ENCODE measurements around the gene SMYD2. TPM values are rescaled to one million over a fixed set of nuclear protein-coding genes. Genes with fewer than 3 reads are reported as not detected.

The SMYD2 gene
- total RNA-seq, 2 experiments from 2014 or later: 31.1 to 32.8 TPM

GRCh38 chr1:214324896-214325800, 44.2 kb downstream of the SMYD2 start:
- peaks cover 5% of the 10 kb centered on the region for H3K36me3 Mint-ChIP-seq
- CTCF ChIA-PET: interaction anchor here (1.4 to 11.5 kb wide), 5 partner anchors 8 to 259 kb away, joined by 5 to 491 read pairs (median 27); no protein-coding TSS in a partner anchor
- DNase-seq: no peak
- no peaks in the 10 kb centered on the region for H3K9me3 Mint-ChIP-seq
- no peak overlapping the region for H3K4me3 Mint-ChIP-seq
- peaks cover 4% of the 10 kb centered on the region for H3K4me1 Mint-ChIP-seq (ENCODE audit: low read depth)
- H3K27me3 Mint-ChIP-seq: no peaks in the 10 kb centered on the region
- intact Hi-C loops (cut with micrococcal nuclease): loop anchor here (10.0 kb wide), 1 partner anchor 950 kb away; no protein-coding TSS in a partner anchor
- peak overlapping the region; percentile 23 for H3K27ac Mint-ChIP-seq
- POLR2A ChIA-PET: interaction anchor here (0.6 kb wide), 1 partner anchor 199 kb away, joined by 5 read pairs; no protein-coding TSS in a partner anchor

DNA sequence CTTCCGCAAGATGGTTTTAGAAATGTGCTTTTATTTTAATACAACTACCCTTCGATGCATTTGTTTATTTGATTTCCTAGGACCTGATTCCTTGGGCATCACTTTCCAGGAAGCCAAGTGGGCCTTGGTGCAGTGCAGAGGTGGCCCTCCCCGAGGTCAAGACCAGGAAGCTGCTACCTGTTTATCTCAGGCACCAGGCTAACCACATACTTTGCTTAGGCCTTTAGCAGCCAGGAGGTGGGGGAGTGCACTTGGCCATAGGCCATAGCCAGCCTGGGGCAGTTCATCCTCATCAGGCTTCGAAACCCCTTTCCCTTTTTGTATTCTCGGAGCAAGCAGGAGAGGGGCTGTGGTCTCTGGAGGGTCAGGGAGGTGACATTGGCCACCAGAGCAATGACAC, 45.4 kb downstream of the SMYD2 start:
- intact Hi-C loops (cut with micrococcal nuclease): loop anchor here (10.0 kb wide), 1 partner anchor 952 kb away; no protein-coding TSS in a partner anchor
- Mint-ChIP-seq H3K4me1 (ENCODE audit: low read depth) (peaks cover 4% of the 10 kb centered on the region), H3K27ac (no peak overlapping the region), H3K27me3 (no peaks in the 10 kb centered on the region), H3K36me3 (peaks cover 5% of the 10 kb centered on the region), H3K9me3 (no peaks in the 10 kb centered on the region), H3K4me3 (no peak overlapping the region)
- POLR2A ChIA-PET: no interaction called here
- DNase-seq: no peak
- CTCF ChIA-PET: interaction anchor here (1.4 to 11.5 kb wide), 6 partner anchors 9 to 258 kb away, joined by 3 to 491 read pairs (median 114); no protein-coding TSS in a partner anchor

DNA sequence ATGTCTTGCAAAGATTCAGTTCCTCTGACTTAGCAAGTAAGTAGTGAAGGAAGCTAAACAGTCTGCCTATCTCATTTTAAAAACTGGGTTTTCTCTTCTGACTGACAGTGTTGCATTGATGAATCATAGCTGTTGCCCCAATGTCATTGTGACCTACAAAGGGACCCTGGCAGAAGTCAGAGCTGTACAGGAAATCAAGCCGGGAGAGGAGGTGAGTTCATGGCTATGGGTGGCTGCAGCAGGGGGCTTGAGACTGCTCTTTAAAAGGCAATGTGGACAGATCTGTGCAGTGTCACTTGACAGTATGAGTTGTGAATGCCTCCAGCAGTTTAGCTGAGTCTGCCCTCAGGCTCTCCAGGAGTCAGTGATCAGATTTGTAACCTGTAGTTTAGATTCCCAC, 46.6 kb downstream of the SMYD2 start:
- H3K27me3 Mint-ChIP-seq: no peaks in the 10 kb centered on the region
- no peak overlapping the region for H3K27ac Mint-ChIP-seq
- no peaks in the 10 kb centered on the region for H3K9me3 Mint-ChIP-seq
- H3K4me3 Mint-ChIP-seq: no peak overlapping the region
- intact Hi-C loops (cut with micrococcal nuclease): loop anchor here (10.0 kb wide), 1 partner anchor 953 kb away; no protein-coding TSS in a partner anchor
- H3K4me1 Mint-ChIP-seq (ENCODE audit: low read depth): no peaks in the 10 kb centered on the region
- no peak for DNase-seq
- peaks cover 4% of the 10 kb centered on the region for H3K36me3 Mint-ChIP-seq
- POLR2A ChIA-PET: interaction anchor here (1.4 kb wide), 1 partner anchor 66 kb away, joined by 4 read pairs; no protein-coding TSS in a partner anchor
- CTCF ChIA-PET: interaction anchor here (1.0 to 11.5 kb wide), 13 partner anchors 8 to 312 kb away, joined by 3 to 491 read pairs (median 16); partner anchors contain the start of gene SMYD2

DNA sequence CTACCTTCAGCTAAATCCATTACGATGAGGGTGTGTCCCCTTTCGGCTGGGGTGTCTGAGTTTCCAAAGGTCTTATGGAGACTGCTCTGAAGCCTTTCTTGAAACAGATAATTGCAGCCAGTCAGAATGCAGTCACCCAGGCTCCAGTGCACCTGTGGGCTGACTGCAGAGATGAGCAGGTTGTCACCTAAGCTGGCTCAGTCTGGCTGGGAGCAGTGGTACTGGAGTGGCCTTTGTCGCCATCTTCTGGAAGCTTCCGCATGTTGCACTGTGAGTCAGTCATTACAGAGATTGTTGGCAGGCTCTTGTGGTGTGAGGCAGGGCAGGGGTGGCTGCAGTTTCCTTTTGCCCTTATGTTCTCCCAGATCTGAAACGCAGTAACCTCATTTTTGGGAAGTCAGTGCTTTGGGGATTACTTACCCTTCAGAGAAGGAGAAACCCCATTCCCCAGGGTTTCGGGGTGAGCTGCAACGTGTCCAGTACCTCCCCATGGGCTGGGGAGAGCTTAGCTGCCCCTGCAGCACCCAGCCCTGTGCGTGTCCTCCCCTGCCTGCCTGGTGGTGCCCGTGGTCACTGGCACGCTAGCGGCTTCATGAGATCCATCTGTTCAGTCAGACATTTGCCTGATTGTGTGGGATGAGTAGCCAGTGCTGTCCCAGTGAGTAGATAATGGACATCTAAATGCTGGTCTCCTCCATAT, 48.0 kb downstream of the SMYD2 start:
- POLR2A ChIA-PET: interaction anchor here (1.3 to 1.4 kb wide), 3 partner anchors 48 to 115 kb away, joined by 3 to 4 read pairs (median 4); partner anchors contain the start of gene SMYD2
- H3K27ac Mint-ChIP-seq: no peak overlapping the region
- intact Hi-C loops (cut with micrococcal nuclease): loop anchor here (1.0 to 10.0 kb wide), 4 partner anchors 68 to 1084 kb away; no protein-coding TSS in a partner anchor
- no peaks in the 10 kb centered on the region for H3K27me3 Mint-ChIP-seq
- peak; percentile 88 for DNase-seq
- H3K4me1 Mint-ChIP-seq (ENCODE audit: low read depth): no peaks in the 10 kb centered on the region
- no peak overlapping the region for H3K4me3 Mint-ChIP-seq
- H3K36me3 Mint-ChIP-seq: peaks cover 5% of the 10 kb centered on the region
- CTCF ChIA-PET: interaction anchor here (0.6 to 11.5 kb wide), 35 partner anchors 11 to 1198 kb away, joined by 3 to 491 read pairs (median 5); partner anchors contain the start of genes CENPF and SMYD2
- H3K9me3 Mint-ChIP-seq: no peaks in the 10 kb centered on the region

GRCh38 chr1:214329470-214330220, 48.7 kb downstream of the SMYD2 start:
- peaks cover 11% of the 10 kb centered on the region for H3K36me3 Mint-ChIP-seq
- no peak overlapping the region for H3K4me3 Mint-ChIP-seq
- intact Hi-C loops (cut with micrococcal nuclease): loop anchor here (1.0 to 10.0 kb wide), 5 partner anchors 68 to 1085 kb away; no protein-coding TSS in a partner anchor
- ChIA-PET CTCF (interaction anchor here (0.6 to 11.5 kb wide), 31 partner anchors 11 to 1206 kb away, joined by 3 to 491 read pairs (median 5); partner anchors contain the start of genes CENPF and SMYD2), POLR2A (interaction anchor here (0.9 to 1.3 kb wide), 2 partner anchors 68 to 115 kb away, joined by 3 to 4 read pairs; no protein-coding TSS in a partner anchor)
- H3K9me3 Mint-ChIP-seq: no peaks in the 10 kb centered on the region
- H3K4me1 Mint-ChIP-seq (ENCODE audit: low read depth): no peaks in the 10 kb centered on the region
- DNase-seq: no peak
- H3K27me3 Mint-ChIP-seq: no peaks in the 10 kb centered on the region
- H3K27ac Mint-ChIP-seq: no peak overlapping the region

DNA sequence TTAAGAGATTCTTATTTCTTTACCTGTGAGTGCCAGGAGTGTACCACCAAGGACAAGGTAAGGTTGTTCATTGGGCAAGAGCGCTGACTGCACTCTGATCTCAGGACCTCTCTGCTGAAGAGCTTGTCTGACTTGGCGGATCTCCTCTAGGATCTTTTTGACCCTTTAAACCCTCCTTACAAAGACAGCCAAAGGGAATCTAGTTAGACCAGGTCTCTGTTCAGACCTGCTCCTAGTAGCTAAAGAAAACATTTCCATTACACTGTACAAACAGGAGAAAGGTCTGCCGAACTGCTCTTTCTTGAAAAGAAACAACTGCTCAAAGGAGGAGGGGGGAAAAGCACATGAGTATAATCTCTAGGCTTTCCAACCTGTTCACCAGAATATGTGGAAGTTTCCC, 49.3 kb downstream of the SMYD2 start:
- Mint-ChIP-seq H3K36me3 (peaks cover 11% of the 10 kb centered on the region), H3K4me3 (no peak overlapping the region), H3K27ac (no peak overlapping the region), H3K9me3 (no peaks in the 10 kb centered on the region), H3K4me1 (ENCODE audit: low read depth) (no peaks in the 10 kb centered on the region), H3K27me3 (no peaks in the 10 kb centered on the region)
- POLR2A ChIA-PET: interaction anchor here (0.9 kb wide), 1 partner anchor 69 kb away, joined by 3 read pairs; no protein-coding TSS in a partner anchor
- DNase-seq: no peak
- CTCF ChIA-PET: interaction anchor here (0.6 to 11.5 kb wide), 17 partner anchors 11 to 1207 kb away, joined by 3 to 491 read pairs (median 15); partner anchors contain the start of gene SMYD2
- intact Hi-C loops (cut with micrococcal nuclease): loop anchor here (5.0 kb wide), 1 partner anchor 107 kb away; no protein-coding TSS in a partner anchor

- ChIA-PET CTCF (interaction anchor here (0.5 to 11.5 kb wide), 23 partner anchors 9 to 298 kb away, joined by 3 to 491 read pairs (median 8); no protein-coding TSS in a partner anchor), POLR2A (no interaction called here)
- no peak overlapping the region for H3K4me3 Mint-ChIP-seq
- intact Hi-C loops (cut with micrococcal nuclease): loop anchor here (5.0 kb wide), 1 partner anchor 107 kb away; no protein-coding TSS in a partner anchor
- no peak overlapping the region for H3K27ac Mint-ChIP-seq
- no peaks in the 10 kb centered on the region for H3K4me1 Mint-ChIP-seq (ENCODE audit: low read depth)
- H3K36me3 Mint-ChIP-seq: peaks cover 11% of the 10 kb centered on the region
- no peaks in the 10 kb centered on the region for H3K27me3 Mint-ChIP-seq
- no peaks in the 10 kb centered on the region for H3K9me3 Mint-ChIP-seq
- no peak for DNase-seq
Observed at GRCh38 chr1:214330715-214331114, 49.8 kb downstream of the SMYD2 start.

- Mint-ChIP-seq H3K27ac (no peak overlapping the region), H3K27me3 (no peaks in the 10 kb centered on the region), H3K9me3 (no peaks in the 10 kb centered on the region), H3K36me3 (peaks cover 11% of the 10 kb centered on the region), H3K4me1 (ENCODE audit: low read depth) (no peaks in the 10 kb centered on the region), H3K4me3 (no peak overlapping the region)
- intact Hi-C loops (cut with micrococcal nuclease): loop anchor here (5.0 kb wide), 1 partner anchor 106 kb away; no protein-coding TSS in a partner anchor
- ChIA-PET CTCF (interaction anchor here (0.5 to 11.5 kb wide), 59 partner anchors 10 to 1194 kb away, joined by 3 to 491 read pairs (median 6); partner anchors contain the start of genes CENPF and SMYD2), POLR2A (interaction anchor here (0.6 kb wide), 1 partner anchor 265 kb away, joined by 4 read pairs; no protein-coding TSS in a partner anchor)
- no peak for DNase-seq
Observed at GRCh38 chr1:214331180-214331579, 50.2 kb downstream of the SMYD2 start.

- Mint-ChIP-seq H3K4me3 (no peak overlapping the region), H3K36me3 (peaks cover 16% of the 10 kb centered on the region), H3K9me3 (no peaks in the 10 kb centered on the region), H3K27ac (no peak overlapping the region), H3K27me3 (no peaks in the 10 kb centered on the region), H3K4me1 (ENCODE audit: low read depth) (no peaks in the 10 kb centered on the region)
- intact Hi-C loops (cut with micrococcal nuclease): loop anchor here (2.0 to 5.0 kb wide), 2 partner anchors 105 to 1195 kb away; no protein-coding TSS in a partner anchor
- ChIA-PET CTCF (interaction anchor here (0.6 to 11.5 kb wide), 77 partner anchors 8 to 1196 kb away, joined by 3 to 491 read pairs (median 5); partner anchors contain the start of genes CENPF and SMYD2), POLR2A (interaction anchor here (0.6 kb wide), 1 partner anchor 264 kb away, joined by 4 read pairs; no protein-coding TSS in a partner anchor)
- DNase-seq: peak; percentile 66
Observed at GRCh38 chr1:214331827-214332423, 51.0 kb downstream of the SMYD2 start.

All from activated CD4-positive, alpha-beta memory T cell treated with anti-CD3 and anti-CD28 coated beads for 36 hours (primary cell).